Omental fat pad (tissue), 4 donors: ENCODE measurements around the gene NTM. TPM values are rescaled to one million over a fixed set of nuclear protein-coding genes. Genes with fewer than 3 reads are reported as not detected.

Experiments used
- ATAC-seq: fragments of 150-250 bp; one replicate; pipeline ENCODE4 v1.9.1; 2016; ENCODE audit warnings: mild to moderate bottlenecking, moderate library complexity; ENCODE audit not compliant: low FRiP score
- DNase-seq: peaks from one replicate; pipeline ENCODE4 v3.0.0-alpha.2; 2019; ENCODE audit warnings: low spot score
- CTCF ChIP-seq, 3 donors: fragments of 450-650 bp; IDR thresholded peaks; one replicate each; pipeline ENCODE4 v1.5.1; 2016 to 2017; ENCODE audit warnings: antibody characterized with exemption in 3 of 3, mild to moderate bottlenecking in 3 of 3, moderate library complexity in 2 of 3
- total RNA-seq, 4 donors: library from RNA; depleted of rRNA; stranded (reverse); fragments of >200 nt; gene quantifications; one replicate each; pipeline ENCODE4 v1.1.0, GENCODE V29; 2016

The NTM gene
- total RNA-seq, 4 donors from 2014 or later: 0.56 to 5.5 (median 2.4) TPM

GRCh38 chr11:131824771-131825170 lies 454.4 kb downstream of the NTM start:
- DNase-seq (no peak), ATAC-seq (no peak)
- no peak for TF ChIP-seq CTCF (IDR thresholded peaks at IDR 0.05)

GRCh38 chr11:131827430-131827829 lies 457.0 kb downstream of the NTM start:
- ATAC-seq (no peak), DNase-seq (no peak)

GRCh38 chr11:131829725-131830124 lies 459.3 kb downstream of the NTM start:
- ATAC-seq (no peak), DNase-seq (no peak)
- TF ChIP-seq CTCF (IDR thresholded peaks at IDR 0.05): no peak

More at GRCh38 chr11:131827430-131827829, 457.0 kb downstream of the NTM start:
- no peak for TF ChIP-seq CTCF (IDR thresholded peaks at IDR 0.05)

GRCh38 chr11:131832079-131832478 lies 461.7 kb downstream of the NTM start:
- no peak for DNase-seq
- no peak for TF ChIP-seq CTCF (IDR thresholded peaks at IDR 0.05)
- no peak for ATAC-seq

GRCh38 chr11:131833366-131833765 lies 463.0 kb downstream of the NTM start:
- no peak for TF ChIP-seq CTCF (IDR thresholded peaks at IDR 0.05)
- ATAC-seq (no peak), DNase-seq (no peak)

GRCh38 chr11:131837562-131837961 lies 467.1 kb downstream of the NTM start:
- DNase-seq (no peak), ATAC-seq (no peak)
- no peak for TF ChIP-seq CTCF (IDR thresholded peaks at IDR 0.05)

GRCh38 chr11:131838016-131838415 lies 467.6 kb downstream of the NTM start:
- no peak for TF ChIP-seq CTCF (IDR thresholded peaks at IDR 0.05)
- ATAC-seq: no peak
- DNase-seq: no peak
